Measurements from ENCODE around the gene S100A16. TPM values are rescaled to one million over a fixed set of nuclear protein-coding genes. Genes with fewer than 3 reads are reported as not detected.

Gene S100A16
- total RNA-seq, 4 donors from 2014 or later, result 46.2 to 84.5 (median 66.6) TPM

GRCh38 chr1:153614189-153614900 lies 1.4 kb upstream of the S100A16 start:
- no peak for TF ChIP-seq CTCF (IDR thresholded peaks at IDR 0.05; ENCODE audit: low read depth)

GRCh38 chr1:153613406-153613805 lies 469 bp upstream of the S100A16 start:
- TF ChIP-seq CTCF (IDR thresholded peaks at IDR 0.05; ENCODE audit: low read depth), result no peak

GRCh38 chr1:153612111-153612754 lies 704 bp downstream of the S100A16 start:
- no peak for TF ChIP-seq CTCF (IDR thresholded peaks at IDR 0.05; ENCODE audit: low read depth)

GRCh38 chr1:153611356-153611755 lies 1.6 kb downstream of the S100A16 start:
- TF ChIP-seq CTCF (IDR thresholded peaks at IDR 0.05; ENCODE audit: low read depth), result no peak

GRCh38 chr1:153610811-153611301 lies 2.1 kb downstream of the S100A16 start:
- no peak for TF ChIP-seq CTCF (IDR thresholded peaks at IDR 0.05; ENCODE audit: low read depth)

- no peak for TF ChIP-seq CTCF (IDR thresholded peaks at IDR 0.05; ENCODE audit: low read depth)
These were observed 2.6 kb downstream of the S100A16 start for GRCh38 chr1:153610334-153610733.

- no peak for TF ChIP-seq CTCF (IDR thresholded peaks at IDR 0.05; ENCODE audit: low read depth)
These were observed 3.4 kb downstream of the S100A16 start for GRCh38 chr1:153609585-153609907.
